ENCODE data around the gene INSC.

- no peak for TF ChIP-seq CTCF (IDR thresholded peaks at IDR 0.05 in 8 of 11, conservative IDR thresholded peaks at IDR 0.05 in 3 of 11)
- TF ChIP-seq POLR2AphosphoS5 (IDR thresholded peaks at IDR 0.05): no peak
- TF ChIP-seq POLR2A (IDR thresholded peaks at IDR 0.05): no peak
Measured at GRCh38 chr11:15171956-15172355, 57.2 kb downstream of the INSC start.

All from spleen (tissue), 7 donors.